PFSK-1 (cell line): ENCODE measurements around the gene IRF2.

Experiments
- POLR2AphosphoS5 ChIP-seq: IDR thresholded peaks from 2 replicates; pipeline ENCODE4 v1.6.1; 2012; ENCODE audit warnings: low read depth, mild to moderate bottlenecking, control low read depth, low read length, moderate library complexity
- TF ChIP-seq, protein P1 (sequence below), 2 experiments: IDR thresholded peaks; 2 replicates each; pipeline versions ENCODE4 v1.6.1 to v1.8.0; 2011 to 2012; ENCODE audit warnings: low read depth in 2 of 2, low read length in 2 of 2, control low read depth in 1 of 2, inconsistent platforms in 1 of 2, mild to moderate bottlenecking in 1 of 2, moderate library complexity in 1 of 2; ENCODE audit not compliant: insufficient read depth in 1 of 2

DNA sequence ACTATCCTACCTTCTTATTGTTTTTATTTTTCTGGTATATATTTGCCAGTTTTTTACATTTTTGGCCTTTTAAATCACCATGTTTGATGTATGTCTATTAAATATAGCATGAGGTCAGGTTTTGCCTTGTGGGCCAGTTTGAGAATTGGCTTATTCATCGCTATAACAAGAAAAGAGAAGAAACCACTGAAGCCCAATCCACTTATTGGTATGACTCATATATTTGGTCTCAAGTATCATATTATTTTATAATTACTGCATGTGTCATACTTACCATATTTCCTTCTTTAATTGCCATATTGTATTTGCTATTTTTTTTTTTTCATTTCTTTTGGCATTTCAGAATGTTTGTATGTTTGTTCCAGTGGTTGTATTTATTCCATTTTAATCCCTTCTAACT lies 99.3 kb downstream of the IRF2 start:
- TF ChIP-seq, protein P1, sequence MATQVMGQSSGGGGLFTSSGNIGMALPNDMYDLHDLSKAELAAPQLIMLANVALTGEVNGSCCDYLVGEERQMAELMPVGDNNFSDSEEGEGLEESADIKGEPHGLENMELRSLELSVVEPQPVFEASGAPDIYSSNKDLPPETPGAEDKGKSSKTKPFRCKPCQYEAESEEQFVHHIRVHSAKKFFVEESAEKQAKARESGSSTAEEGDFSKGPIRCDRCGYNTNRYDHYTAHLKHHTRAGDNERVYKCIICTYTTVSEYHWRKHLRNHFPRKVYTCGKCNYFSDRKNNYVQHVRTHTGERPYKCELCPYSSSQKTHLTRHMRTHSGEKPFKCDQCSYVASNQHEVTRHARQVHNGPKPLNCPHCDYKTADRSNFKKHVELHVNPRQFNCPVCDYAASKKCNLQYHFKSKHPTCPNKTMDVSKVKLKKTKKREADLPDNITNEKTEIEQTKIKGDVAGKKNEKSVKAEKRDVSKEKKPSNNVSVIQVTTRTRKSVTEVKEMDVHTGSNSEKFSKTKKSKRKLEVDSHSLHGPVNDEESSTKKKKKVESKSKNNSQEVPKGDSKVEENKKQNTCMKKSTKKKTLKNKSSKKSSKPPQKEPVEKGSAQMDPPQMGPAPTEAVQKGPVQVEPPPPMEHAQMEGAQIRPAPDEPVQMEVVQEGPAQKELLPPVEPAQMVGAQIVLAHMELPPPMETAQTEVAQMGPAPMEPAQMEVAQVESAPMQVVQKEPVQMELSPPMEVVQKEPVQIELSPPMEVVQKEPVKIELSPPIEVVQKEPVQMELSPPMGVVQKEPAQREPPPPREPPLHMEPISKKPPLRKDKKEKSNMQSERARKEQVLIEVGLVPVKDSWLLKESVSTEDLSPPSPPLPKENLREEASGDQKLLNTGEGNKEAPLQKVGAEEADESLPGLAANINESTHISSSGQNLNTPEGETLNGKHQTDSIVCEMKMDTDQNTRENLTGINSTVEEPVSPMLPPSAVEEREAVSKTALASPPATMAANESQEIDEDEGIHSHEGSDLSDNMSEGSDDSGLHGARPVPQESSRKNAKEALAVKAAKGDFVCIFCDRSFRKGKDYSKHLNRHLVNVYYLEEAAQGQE (IDR thresholded peaks at IDR 0.05; ENCODE audit: insufficient read depth in 1 of 2, low read depth in 2 of 2, low read length in 2 of 2): no peak
- no peak for TF ChIP-seq POLR2AphosphoS5
